GM23338 (cell line): Measurements from ENCODE around the gene ANKRD55. TPM values are rescaled to one million over a fixed set of nuclear protein-coding genes. Genes with fewer than 3 reads are reported as not detected.

ENCODE experiments used
- ATAC-seq: fragments of 200-7000 bp; cut with Tn5 transposase; 3 replicates; pipeline ENCODE4 v1.9.1; 2020
- DNase-seq: peaks from one replicate; pipeline ENCODE4 v3.0.0-alpha.2; 2015; ENCODE audit warnings: low spot score
- H2AFZ ChIP-seq: fragments of 200-600 bp; sonication (generic); 2 replicates; pipeline ENCODE4 v1.8.0; 2016; ENCODE audit warnings: antibody characterized with exemption, mild to moderate bottlenecking, moderate library complexity
- H3F3A ChIP-seq: fragments of 200-600 bp; sonication (generic); replicated peaks from 2 replicates; pipeline ENCODE4 v1.8.0; 2017; ENCODE audit warnings: antibody characterized with exemption, mixed run types, low read depth
- H3K27ac ChIP-seq: fragments of 200-600 bp; sonication (generic); 2 replicates; pipeline ENCODE4 v1.6.1; 2016; ENCODE audit warnings: low read depth
- H3K27me3 ChIP-seq: fragments of 200-600 bp; sonication (generic); 2 replicates; pipeline ENCODE4 v1.8.0; 2016; ENCODE audit warnings: mild to moderate bottlenecking, mixed run types, moderate library complexity; ENCODE audit not compliant: insufficient read depth
- H3K36me3 ChIP-seq: fragments of 200-600 bp; sonication (generic); 2 replicates; pipeline ENCODE4 v1.8.0; 2016; ENCODE audit warnings: mild to moderate bottlenecking; ENCODE audit not compliant: insufficient read depth
- H3K4me1 ChIP-seq: fragments of 200-600 bp; sonication (generic); 2 replicates; pipeline ENCODE4 v1.8.0; 2016; ENCODE audit warnings: mild to moderate bottlenecking, moderate library complexity; ENCODE audit not compliant: insufficient read depth
- H3K4me2 ChIP-seq: fragments of 200-600 bp; sonication (generic); 2 replicates; pipeline ENCODE4 v1.7.1; 2017; ENCODE audit warnings: mixed run types
- H3K4me3 ChIP-seq: fragments of 200-600 bp; sonication (generic); 2 replicates; pipeline ENCODE4 v1.6.1; 2016; ENCODE audit warnings: mixed run types
- H3K79me2 ChIP-seq: fragments of 200-600 bp; sonication (generic); replicated peaks from 2 replicates; pipeline ENCODE4 v1.8.0; 2017; ENCODE audit warnings: mild to moderate bottlenecking; ENCODE audit not compliant: insufficient read depth
- H3K9me2 ChIP-seq: fragments of 200-600 bp; sonication (generic); 2 replicates; pipeline ENCODE4 v1.8.0; 2017; ENCODE audit not compliant: insufficient read depth
- H4K20me1 ChIP-seq: fragments of 200-600 bp; sonication (generic); replicated peaks from 2 replicates; pipeline ENCODE4 v1.8.0; 2017; ENCODE audit warnings: mild to moderate bottlenecking; ENCODE audit not compliant: insufficient read depth
- H3K27ac Mint-ChIP-seq: 2 replicates; pipeline ENCODE4 v1.8.0; 2020; ENCODE audit warnings: inconsistent platforms, mild to moderate bottlenecking, moderate library complexity, mixed read lengths
- H3K27me3 Mint-ChIP-seq: 3 replicates; pipeline ENCODE4 v1.8.0; 2022; ENCODE audit warnings: low read depth, mild to moderate bottlenecking, moderate library complexity, mixed read lengths, inconsistent platforms; ENCODE audit not compliant: insufficient read depth, poor library complexity
- H3K36me3 Mint-ChIP-seq: 3 replicates; pipeline ENCODE4 v1.8.0; 2021; ENCODE audit warnings: low read depth, mild to moderate bottlenecking, inconsistent platforms, moderate library complexity, mixed read lengths
- H3K4me1 Mint-ChIP-seq: 3 replicates; pipeline ENCODE4 v1.8.0; 2020; ENCODE audit warnings: mild to moderate bottlenecking, inconsistent platforms, mixed read lengths
- H3K4me3 Mint-ChIP-seq: 3 replicates; pipeline ENCODE4 v1.8.0; 2021; ENCODE audit warnings: moderate library complexity, mild to moderate bottlenecking, inconsistent platforms, mixed read lengths
- H3K9me3 Mint-ChIP-seq: 3 replicates; pipeline ENCODE4 v1.8.0; 2020; ENCODE audit warnings: moderate library complexity, mild to moderate bottlenecking, inconsistent platforms, mixed read lengths
- CREB1 ChIP-seq: fragments of 250-450 bp; sonication (Bioruptor Pico); IDR thresholded peaks from 2 replicates; pipeline ENCODE4 v1.5.0; 2020; ENCODE audit warnings: low read depth, mild to moderate bottlenecking, moderate library complexity
- CTCF ChIP-seq, 2 experiments: fragments of 200-600 bp in 1 of 2; sonication (generic) in 1 of 2; conservative IDR thresholded peaks; 2 replicates each; pipeline versions ENCODE4 v1.5.1 to v1.6.1; 2016 to 2017; ENCODE audit warnings: antibody characterized with exemption in 2 of 2, low read depth in 2 of 2, mild to moderate bottlenecking in 2 of 2, moderate library complexity in 1 of 2
- EZH2 ChIP-seq: fragments of 200-600 bp; sonication (generic); IDR thresholded peaks from one replicate; pipeline ENCODE4 v1.8.0; 2017; ENCODE audit warnings: antibody characterized with exemption, mild to moderate bottlenecking, low read depth; ENCODE audit not compliant: unreplicated experiment
- EZH2phosphoT487 ChIP-seq: fragments of 200-600 bp; sonication (generic); IDR thresholded peaks from one replicate; pipeline ENCODE4 v1.8.1; 2018; ENCODE audit warnings: antibody characterized with exemption; ENCODE audit not compliant: unreplicated experiment
- POLR2AphosphoS5 ChIP-seq: IDR thresholded peaks from 2 replicates; pipeline ENCODE4 v1.6.1; 2016; ENCODE audit warnings: antibody characterized with exemption, low read depth
- STAT1 ChIP-seq: IDR thresholded peaks from one replicate; pipeline ENCODE4 v1.6.1; 2016; ENCODE audit warnings: antibody characterized with exemption; ENCODE audit not compliant: unreplicated experiment
- ZNF114 ChIP-seq: fragments of 250-450 bp; sonication (Bioruptor Pico); IDR thresholded peaks from 2 replicates; pipeline ENCODE4 v1.5.0; 2020; ENCODE audit warnings: mild to moderate bottlenecking, moderate library complexity
- ZNF462 ChIP-seq: fragments of 250-450 bp; sonication (Bioruptor Pico); IDR thresholded peaks from 2 replicates; pipeline ENCODE4 v1.5.0; 2020; ENCODE audit warnings: mild to moderate bottlenecking, moderate library complexity
- polyA plus RNA-seq: library from polyadenylated mRNA; unstranded; fragments of >200 nt; fragmentation: Nextera tagmentation; extraction: Ambion mirVana; gene quantifications from 2 replicates; pipeline ENCODE4 v1.2.1, GENCODE V29; 2016
- total RNA-seq: library from RNA; depleted of rRNA; stranded (reverse); fragments of >200 nt; shearing (Covaris generic); gene quantifications from 2 replicates; pipeline ENCODE4 v1.2.3, GENCODE V29; 2014
- TF ChIP-seq, protein P1 (sequence below): IDR thresholded peaks from one replicate; pipeline ENCODE4 v1.6.1; 2018; ENCODE audit warnings: antibody characterized with exemption; ENCODE audit not compliant: unreplicated experiment

Gene ANKRD55
- total and polyA plus RNA-seq, 2 experiments from 2014 or later: not detected

DNA sequence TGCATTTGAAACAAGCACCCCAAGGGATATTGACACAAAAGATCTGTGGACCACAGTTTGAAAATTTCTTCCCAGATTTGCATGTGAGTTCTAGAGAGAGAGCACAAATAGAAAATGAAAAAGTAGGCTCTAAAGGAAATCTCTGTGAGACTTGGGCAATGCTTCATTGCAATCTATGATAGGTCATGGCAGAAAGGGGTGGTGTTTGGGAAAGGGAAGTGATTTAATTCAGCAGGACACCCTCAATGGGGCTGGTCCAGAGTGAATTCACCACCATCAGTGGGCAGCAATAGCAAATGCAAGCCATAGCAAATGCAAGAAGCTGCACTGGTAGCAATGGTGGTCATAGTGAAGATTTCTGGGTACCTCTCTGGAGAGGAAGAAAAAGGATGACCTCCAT lies 58.1 kb downstream of the ANKRD55 start (continued):
- no peak for TF ChIP-seq STAT1
- TF ChIP-seq, protein P1, sequence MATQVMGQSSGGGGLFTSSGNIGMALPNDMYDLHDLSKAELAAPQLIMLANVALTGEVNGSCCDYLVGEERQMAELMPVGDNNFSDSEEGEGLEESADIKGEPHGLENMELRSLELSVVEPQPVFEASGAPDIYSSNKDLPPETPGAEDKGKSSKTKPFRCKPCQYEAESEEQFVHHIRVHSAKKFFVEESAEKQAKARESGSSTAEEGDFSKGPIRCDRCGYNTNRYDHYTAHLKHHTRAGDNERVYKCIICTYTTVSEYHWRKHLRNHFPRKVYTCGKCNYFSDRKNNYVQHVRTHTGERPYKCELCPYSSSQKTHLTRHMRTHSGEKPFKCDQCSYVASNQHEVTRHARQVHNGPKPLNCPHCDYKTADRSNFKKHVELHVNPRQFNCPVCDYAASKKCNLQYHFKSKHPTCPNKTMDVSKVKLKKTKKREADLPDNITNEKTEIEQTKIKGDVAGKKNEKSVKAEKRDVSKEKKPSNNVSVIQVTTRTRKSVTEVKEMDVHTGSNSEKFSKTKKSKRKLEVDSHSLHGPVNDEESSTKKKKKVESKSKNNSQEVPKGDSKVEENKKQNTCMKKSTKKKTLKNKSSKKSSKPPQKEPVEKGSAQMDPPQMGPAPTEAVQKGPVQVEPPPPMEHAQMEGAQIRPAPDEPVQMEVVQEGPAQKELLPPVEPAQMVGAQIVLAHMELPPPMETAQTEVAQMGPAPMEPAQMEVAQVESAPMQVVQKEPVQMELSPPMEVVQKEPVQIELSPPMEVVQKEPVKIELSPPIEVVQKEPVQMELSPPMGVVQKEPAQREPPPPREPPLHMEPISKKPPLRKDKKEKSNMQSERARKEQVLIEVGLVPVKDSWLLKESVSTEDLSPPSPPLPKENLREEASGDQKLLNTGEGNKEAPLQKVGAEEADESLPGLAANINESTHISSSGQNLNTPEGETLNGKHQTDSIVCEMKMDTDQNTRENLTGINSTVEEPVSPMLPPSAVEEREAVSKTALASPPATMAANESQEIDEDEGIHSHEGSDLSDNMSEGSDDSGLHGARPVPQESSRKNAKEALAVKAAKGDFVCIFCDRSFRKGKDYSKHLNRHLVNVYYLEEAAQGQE: no peak
- TF ChIP-seq CTCF (conservative IDR thresholded peaks at IDR 0.05; ENCODE audit: low read depth in 2 of 2): no peak

- Mint-ChIP-seq H3K9me3 (no peaks in the 10 kb centered on the region), H3K4me3 (no peak overlapping the region), H3K4me1 (peaks cover 10% of the 10 kb centered on the region), H3K36me3 (no peaks in the 10 kb centered on the region), H3K27ac (no peak overlapping the region), H3K27me3 (no peaks in the 10 kb centered on the region)
- Histone ChIP-seq H3K27me3 (no peaks in the 10 kb centered on the region), H3K79me2 (no peaks in the 10 kb centered on the region), H4K20me1 (no peaks in the 10 kb centered on the region), H3K4me1 (peaks cover 6% of the 10 kb centered on the region; the same call in 1 of the 2 replicates), H3K9me2 (peaks cover 10% of the 10 kb centered on the region), H3K27ac (no peak overlapping the region), H3K4me3 (no peak overlapping the region), H3F3A (no peaks in the 10 kb centered on the region), H2AFZ (no peak overlapping the region), H3K36me3 (no peaks in the 10 kb centered on the region), H3K4me2 (no peak overlapping the region)
- DNase-seq (no peak), ATAC-seq (no peak)
- TF ChIP-seq CREB1 (no peak), ZNF462 (CRISPR knock-in tag) (no peak), ZNF114 (CRISPR knock-in tag) (no peak), STAT1 (no peak), EZH2phosphoT487 (no peak), EZH2 (no peak), POLR2AphosphoS5 (no peak)
- TF ChIP-seq, protein P1: no peak
Observed at GRCh38 chr5:56172241-56172640, 60.9 kb downstream of the ANKRD55 start.
